Neural cell (in vitro differentiated cells): ENCODE data around the gene MYBBP1A. TPM values are rescaled to one million over a fixed set of nuclear protein-coding genes. Genes with fewer than 3 reads are reported as not detected.

Source experiments
- H2AFZ ChIP-seq: fragments of 200-600, 300-800 bp; sonication (generic), shearing (Covaris generic); 2 replicates; pipeline ENCODE4 v1.6.0; 2014; ENCODE audit warnings: low read depth, mild to moderate bottlenecking, antibody characterized with exemption, low read length, moderate library complexity
- H3F3A ChIP-seq: fragments of 200-600 bp; shearing (Covaris generic); 2 replicates; pipeline ENCODE4 v1.6.1; 2016; ENCODE audit warnings: mild to moderate bottlenecking, moderate library complexity, mixed read lengths, antibody characterized with exemption, low read length; ENCODE audit not compliant: insufficient read depth, poor library complexity, severe bottlenecking
- H3K27ac ChIP-seq: fragments of 200-600, 300-800 bp; sonication (generic), shearing (Covaris generic); 2 replicates; pipeline ENCODE4 v1.5.1; 2014; ENCODE audit warnings: mild to moderate bottlenecking, low read length, moderate library complexity
- H3K27me3 ChIP-seq: fragments of 300-800, 200-600 bp; sonication (generic), shearing (Covaris generic); 2 replicates; pipeline ENCODE4 v1.6.0; 2014; ENCODE audit warnings: mild to moderate bottlenecking, low read depth, low read length, moderate library complexity; ENCODE audit not compliant: insufficient read depth
- H3K36me3 ChIP-seq: fragments of 300-800, 200-600 bp; sonication (generic), shearing (Covaris generic); 2 replicates; pipeline ENCODE4 v1.5.1; 2014; ENCODE audit warnings: mild to moderate bottlenecking, antibody characterized with exemption, low read length, moderate library complexity; ENCODE audit not compliant: insufficient read depth
- H3K4me2 ChIP-seq: fragments of 300-800, 200-600 bp; sonication (generic), shearing (Covaris generic); 2 replicates; pipeline ENCODE4 v1.6.0; 2014; ENCODE audit warnings: mild to moderate bottlenecking, low read length
- H3K4me3 ChIP-seq: fragments of 300-800, 200-600 bp; sonication (generic), shearing (Covaris generic); 2 replicates; pipeline ENCODE4 v1.5.1; 2014; ENCODE audit warnings: mild to moderate bottlenecking, low read length, moderate library complexity
- H3K79me2 ChIP-seq: fragments of 200-600 bp; shearing (Covaris generic); replicated peaks from 2 replicates; pipeline ENCODE4 v1.6.0; 2014; ENCODE audit warnings: mild to moderate bottlenecking, low read length, moderate library complexity; ENCODE audit not compliant: insufficient read depth
- H3K9ac ChIP-seq: fragments of 300-800, 200-600 bp; sonication (generic), shearing (Covaris generic); 2 replicates; pipeline ENCODE4 v1.6.1; 2016; ENCODE audit warnings: mild to moderate bottlenecking, low read length, mixed read lengths
- H3K9me2 ChIP-seq: fragments of 200-600 bp; shearing (Covaris generic); 2 replicates; pipeline ENCODE4 v1.6.1; 2016; ENCODE audit warnings: mild to moderate bottlenecking, low read length, mixed read lengths; ENCODE audit not compliant: insufficient read depth
- H3K9me3 ChIP-seq: fragments of 200-600, 300-800 bp; sonication (generic), shearing (Covaris generic); 2 replicates; pipeline ENCODE4 v1.6.1; 2016; ENCODE audit warnings: mild to moderate bottlenecking, mixed run types, low read length, moderate library complexity, mixed read lengths
- H4K20me1 ChIP-seq: fragments of 200-600 bp; shearing (Covaris generic); 2 replicates; pipeline ENCODE4 v1.6.1; 2016; ENCODE audit warnings: mild to moderate bottlenecking, mixed run types; ENCODE audit not compliant: insufficient read depth
- CTCF ChIP-seq: fragments of 450-650 bp; IDR thresholded peaks from 2 replicates; pipeline ENCODE4 v1.5.1; 2014; ENCODE audit warnings: antibody characterized with exemption, mild to moderate bottlenecking, moderate library complexity; ENCODE audit not compliant: poor library complexity, severe bottlenecking
- EP300 ChIP-seq: fragments of 450-650 bp; conservative IDR thresholded peaks from 2 replicates; pipeline ENCODE4 v1.6.1; 2014; ENCODE audit warnings: antibody characterized with exemption, mild to moderate bottlenecking, moderate library complexity; ENCODE audit not compliant: poor library complexity, severe bottlenecking
- EZH2 ChIP-seq: fragments of 200-600, 300-800 bp; shearing (Covaris generic), sonication (generic); IDR thresholded peaks from 2 replicates; pipeline ENCODE4 v1.6.1; 2014; ENCODE audit warnings: antibody characterized with exemption, low read length, borderline replicate concordance, mild to moderate bottlenecking; ENCODE audit not compliant: insufficient read depth, poor library complexity, severe bottlenecking
- MXI1 ChIP-seq: fragments of 450-650 bp; conservative IDR thresholded peaks from 2 replicates; pipeline ENCODE4 v1.6.1; 2014; ENCODE audit warnings: antibody characterized with exemption, mild to moderate bottlenecking; ENCODE audit not compliant: poor library complexity, severe bottlenecking
- POLR2AphosphoS5 ChIP-seq: IDR thresholded peaks from 2 replicates; pipeline ENCODE4 v1.6.1; 2012
- RAD21 ChIP-seq: fragments of 450-650 bp; conservative IDR thresholded peaks from 2 replicates; pipeline ENCODE4 v1.6.1; 2014; ENCODE audit warnings: antibody characterized with exemption, mild to moderate bottlenecking, moderate library complexity
- SMC3 ChIP-seq: fragments of 450-650 bp; conservative IDR thresholded peaks from 2 replicates; pipeline ENCODE4 v1.6.1; 2014; ENCODE audit warnings: antibody characterized with exemption, mild to moderate bottlenecking, moderate library complexity; ENCODE audit not compliant: poor library complexity
- TAF1 ChIP-seq: IDR thresholded peaks from 2 replicates; pipeline ENCODE4 v1.6.1; 2012; ENCODE audit warnings: low read depth
- polyA plus RNA-seq: library from polyadenylated mRNA; depleted of rRNA; stranded (reverse); fragments of >200 nt; gene quantifications from 2 replicates; pipeline ENCODE4 v1.2.3, GENCODE V29; 2014
- TF ChIP-seq, protein P1 (sequence below): IDR thresholded peaks from 2 replicates; pipeline ENCODE4 v1.6.1; 2012; ENCODE audit warnings: borderline replicate concordance

The MYBBP1A gene
- polyA plus RNA-seq, 1 donor from 2014 or later = 15.6 TPM

- Histone ChIP-seq H3K9me2 (no peaks in the 10 kb centered on the region), H2AFZ (no peak overlapping the region), H3K79me2 (no peaks in the 10 kb centered on the region), H3F3A (no peaks in the 10 kb centered on the region), H4K20me1 (no peaks in the 10 kb centered on the region), H3K4me3 (no peak overlapping the region), H3K9ac (no peak overlapping the region), H3K36me3 (no peaks in the 10 kb centered on the region), H3K9me3 (no peaks in the 10 kb centered on the region), H3K4me2 (no peak overlapping the region), H3K27ac (no peak overlapping the region), H3K27me3 (peaks cover 29% of the 10 kb centered on the region)
- TF ChIP-seq CTCF (no peak), EZH2 (no peak), MXI1 (no peak), SMC3 (no peak), RAD21 (no peak), EP300 (no peak), TAF1 (no peak), POLR2AphosphoS5 (no peak)
- TF ChIP-seq, protein P1, sequence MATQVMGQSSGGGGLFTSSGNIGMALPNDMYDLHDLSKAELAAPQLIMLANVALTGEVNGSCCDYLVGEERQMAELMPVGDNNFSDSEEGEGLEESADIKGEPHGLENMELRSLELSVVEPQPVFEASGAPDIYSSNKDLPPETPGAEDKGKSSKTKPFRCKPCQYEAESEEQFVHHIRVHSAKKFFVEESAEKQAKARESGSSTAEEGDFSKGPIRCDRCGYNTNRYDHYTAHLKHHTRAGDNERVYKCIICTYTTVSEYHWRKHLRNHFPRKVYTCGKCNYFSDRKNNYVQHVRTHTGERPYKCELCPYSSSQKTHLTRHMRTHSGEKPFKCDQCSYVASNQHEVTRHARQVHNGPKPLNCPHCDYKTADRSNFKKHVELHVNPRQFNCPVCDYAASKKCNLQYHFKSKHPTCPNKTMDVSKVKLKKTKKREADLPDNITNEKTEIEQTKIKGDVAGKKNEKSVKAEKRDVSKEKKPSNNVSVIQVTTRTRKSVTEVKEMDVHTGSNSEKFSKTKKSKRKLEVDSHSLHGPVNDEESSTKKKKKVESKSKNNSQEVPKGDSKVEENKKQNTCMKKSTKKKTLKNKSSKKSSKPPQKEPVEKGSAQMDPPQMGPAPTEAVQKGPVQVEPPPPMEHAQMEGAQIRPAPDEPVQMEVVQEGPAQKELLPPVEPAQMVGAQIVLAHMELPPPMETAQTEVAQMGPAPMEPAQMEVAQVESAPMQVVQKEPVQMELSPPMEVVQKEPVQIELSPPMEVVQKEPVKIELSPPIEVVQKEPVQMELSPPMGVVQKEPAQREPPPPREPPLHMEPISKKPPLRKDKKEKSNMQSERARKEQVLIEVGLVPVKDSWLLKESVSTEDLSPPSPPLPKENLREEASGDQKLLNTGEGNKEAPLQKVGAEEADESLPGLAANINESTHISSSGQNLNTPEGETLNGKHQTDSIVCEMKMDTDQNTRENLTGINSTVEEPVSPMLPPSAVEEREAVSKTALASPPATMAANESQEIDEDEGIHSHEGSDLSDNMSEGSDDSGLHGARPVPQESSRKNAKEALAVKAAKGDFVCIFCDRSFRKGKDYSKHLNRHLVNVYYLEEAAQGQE = no peak
Measured at GRCh38 chr17:4586043-4586442, 30.9 kb upstream of the MYBBP1A start.

DNA sequence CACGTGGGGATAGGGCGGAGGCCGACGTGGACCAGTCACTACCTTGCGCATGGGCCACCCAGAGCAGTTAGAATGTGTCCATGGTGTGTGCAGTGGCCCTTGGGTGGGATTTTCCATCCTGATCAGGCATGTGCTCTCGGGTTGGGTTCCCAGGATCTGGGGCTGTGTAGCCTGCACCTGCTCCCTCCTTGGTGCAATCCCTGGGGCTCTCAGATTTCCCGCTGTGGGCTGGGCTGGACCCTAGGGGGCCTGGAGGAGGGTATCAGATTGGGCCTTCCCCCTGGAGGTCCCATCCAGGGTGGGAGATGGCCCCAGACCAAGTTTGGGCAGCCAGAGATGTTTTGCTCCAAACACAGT, 30.4 kb upstream of the MYBBP1A start:
- Histone ChIP-seq H3K36me3 (no peaks in the 10 kb centered on the region), H3K4me3 (no peak overlapping the region), H3F3A (no peaks in the 10 kb centered on the region), H4K20me1 (no peaks in the 10 kb centered on the region), H3K79me2 (no peaks in the 10 kb centered on the region), H3K9ac (no peak overlapping the region), H3K9me3 (no peaks in the 10 kb centered on the region), H3K27me3 (peaks cover 29% of the 10 kb centered on the region), H3K9me2 (no peaks in the 10 kb centered on the region), H3K4me2 (no peak overlapping the region), H2AFZ (no peak overlapping the region), H3K27ac (no peak overlapping the region)
- no peak for TF ChIP-seq CTCF
- no peak for TF ChIP-seq SMC3
- TF ChIP-seq, protein P1 = no peak
- no peak for TF ChIP-seq MXI1
- TF ChIP-seq POLR2AphosphoS5 = no peak
- TF ChIP-seq EZH2 = no peak
- TF ChIP-seq EP300 = no peak
- no peak for TF ChIP-seq RAD21
- TF ChIP-seq TAF1 = no peak
